Measurements from ENCODE around the gene CEP112.

DNA sequence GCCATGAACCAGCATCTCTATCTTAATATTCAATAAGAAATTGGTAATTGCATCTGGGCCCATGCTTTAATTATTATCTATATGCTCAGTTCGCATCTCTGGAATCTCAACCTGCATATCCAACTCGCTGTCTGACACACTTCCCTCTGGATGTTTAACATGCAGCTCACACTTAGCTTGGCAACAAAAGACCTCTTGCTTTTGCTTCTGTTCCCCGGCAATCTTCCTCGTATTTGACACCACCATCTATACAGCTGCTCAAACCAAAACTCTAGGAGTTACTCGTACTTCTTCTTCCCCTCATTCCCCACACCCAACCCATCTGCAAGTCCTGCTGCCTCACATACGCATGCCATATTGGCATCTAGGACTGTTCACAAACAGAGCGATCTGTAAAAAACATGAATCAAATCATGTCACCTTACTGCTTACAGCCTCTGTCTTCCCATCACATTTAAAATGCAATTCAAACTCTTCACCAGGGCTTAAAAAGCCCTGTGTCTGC lies 300.6 kb downstream of the CEP112 start:
- TF ChIP-seq, protein P1, sequence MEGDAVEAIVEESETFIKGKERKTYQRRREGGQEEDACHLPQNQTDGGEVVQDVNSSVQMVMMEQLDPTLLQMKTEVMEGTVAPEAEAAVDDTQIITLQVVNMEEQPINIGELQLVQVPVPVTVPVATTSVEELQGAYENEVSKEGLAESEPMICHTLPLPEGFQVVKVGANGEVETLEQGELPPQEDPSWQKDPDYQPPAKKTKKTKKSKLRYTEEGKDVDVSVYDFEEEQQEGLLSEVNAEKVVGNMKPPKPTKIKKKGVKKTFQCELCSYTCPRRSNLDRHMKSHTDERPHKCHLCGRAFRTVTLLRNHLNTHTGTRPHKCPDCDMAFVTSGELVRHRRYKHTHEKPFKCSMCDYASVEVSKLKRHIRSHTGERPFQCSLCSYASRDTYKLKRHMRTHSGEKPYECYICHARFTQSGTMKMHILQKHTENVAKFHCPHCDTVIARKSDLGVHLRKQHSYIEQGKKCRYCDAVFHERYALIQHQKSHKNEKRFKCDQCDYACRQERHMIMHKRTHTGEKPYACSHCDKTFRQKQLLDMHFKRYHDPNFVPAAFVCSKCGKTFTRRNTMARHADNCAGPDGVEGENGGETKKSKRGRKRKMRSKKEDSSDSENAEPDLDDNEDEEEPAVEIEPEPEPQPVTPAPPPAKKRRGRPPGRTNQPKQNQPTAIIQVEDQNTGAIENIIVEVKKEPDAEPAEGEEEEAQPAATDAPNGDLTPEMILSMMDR (IDR thresholded peaks at IDR 0.05) = no peak
- no peak for TF ChIP-seq ZFX (IDR thresholded peaks at IDR 0.05; ENCODE audit: borderline replicate concordance)
